ENCODE measurements around the gene RAD51D. TPM values are rescaled to one million over a fixed set of nuclear protein-coding genes. Genes with fewer than 3 reads are reported as not detected.
A peak's percentile ranks its signal among the peaks of the same experiment; 100 is the strongest.

Gene RAD51D
- polyA plus RNA-seq, 1 of the 3 experiments (the other 2 are of a cell fraction) = 11.6 TPM

DNA sequence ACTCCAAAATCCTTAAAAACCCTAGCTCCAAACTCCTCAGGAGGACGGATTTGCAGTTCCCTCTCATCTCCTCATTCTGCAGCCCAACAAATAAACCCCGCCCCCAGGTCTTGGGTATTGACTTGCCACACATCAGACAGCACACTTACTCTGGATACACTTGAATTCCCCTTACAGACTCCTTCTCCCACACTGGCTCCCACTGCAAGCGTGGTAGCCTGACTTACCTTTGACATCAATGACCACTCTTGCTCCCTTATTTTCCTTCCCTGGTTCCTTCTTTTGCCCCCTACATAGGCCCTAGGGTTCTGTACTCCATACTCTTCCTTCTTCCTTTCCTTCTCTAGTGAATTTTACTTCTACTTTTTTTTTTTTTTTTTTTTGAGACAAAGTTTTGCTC is 63.6 kb downstream of the RAD51D start:
- no peak overlapping the region for H3K4me2 ChIP-seq
- H3K9me2 ChIP-seq = no peaks in the 10 kb centered on the region
- peaks cover 28% of the 10 kb centered on the region for H3K79me2 ChIP-seq (ENCODE audit: insufficient read depth)
- TF ChIP-seq TAF1 (IDR thresholded peaks at IDR 0.05; ENCODE audit: borderline replicate concordance, low read depth, low read length) = no peak
- TF ChIP-seq, protein P1, sequence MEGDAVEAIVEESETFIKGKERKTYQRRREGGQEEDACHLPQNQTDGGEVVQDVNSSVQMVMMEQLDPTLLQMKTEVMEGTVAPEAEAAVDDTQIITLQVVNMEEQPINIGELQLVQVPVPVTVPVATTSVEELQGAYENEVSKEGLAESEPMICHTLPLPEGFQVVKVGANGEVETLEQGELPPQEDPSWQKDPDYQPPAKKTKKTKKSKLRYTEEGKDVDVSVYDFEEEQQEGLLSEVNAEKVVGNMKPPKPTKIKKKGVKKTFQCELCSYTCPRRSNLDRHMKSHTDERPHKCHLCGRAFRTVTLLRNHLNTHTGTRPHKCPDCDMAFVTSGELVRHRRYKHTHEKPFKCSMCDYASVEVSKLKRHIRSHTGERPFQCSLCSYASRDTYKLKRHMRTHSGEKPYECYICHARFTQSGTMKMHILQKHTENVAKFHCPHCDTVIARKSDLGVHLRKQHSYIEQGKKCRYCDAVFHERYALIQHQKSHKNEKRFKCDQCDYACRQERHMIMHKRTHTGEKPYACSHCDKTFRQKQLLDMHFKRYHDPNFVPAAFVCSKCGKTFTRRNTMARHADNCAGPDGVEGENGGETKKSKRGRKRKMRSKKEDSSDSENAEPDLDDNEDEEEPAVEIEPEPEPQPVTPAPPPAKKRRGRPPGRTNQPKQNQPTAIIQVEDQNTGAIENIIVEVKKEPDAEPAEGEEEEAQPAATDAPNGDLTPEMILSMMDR (IDR thresholded peaks at IDR 0.05) = no peak
- TF ChIP-seq, protein P2, sequence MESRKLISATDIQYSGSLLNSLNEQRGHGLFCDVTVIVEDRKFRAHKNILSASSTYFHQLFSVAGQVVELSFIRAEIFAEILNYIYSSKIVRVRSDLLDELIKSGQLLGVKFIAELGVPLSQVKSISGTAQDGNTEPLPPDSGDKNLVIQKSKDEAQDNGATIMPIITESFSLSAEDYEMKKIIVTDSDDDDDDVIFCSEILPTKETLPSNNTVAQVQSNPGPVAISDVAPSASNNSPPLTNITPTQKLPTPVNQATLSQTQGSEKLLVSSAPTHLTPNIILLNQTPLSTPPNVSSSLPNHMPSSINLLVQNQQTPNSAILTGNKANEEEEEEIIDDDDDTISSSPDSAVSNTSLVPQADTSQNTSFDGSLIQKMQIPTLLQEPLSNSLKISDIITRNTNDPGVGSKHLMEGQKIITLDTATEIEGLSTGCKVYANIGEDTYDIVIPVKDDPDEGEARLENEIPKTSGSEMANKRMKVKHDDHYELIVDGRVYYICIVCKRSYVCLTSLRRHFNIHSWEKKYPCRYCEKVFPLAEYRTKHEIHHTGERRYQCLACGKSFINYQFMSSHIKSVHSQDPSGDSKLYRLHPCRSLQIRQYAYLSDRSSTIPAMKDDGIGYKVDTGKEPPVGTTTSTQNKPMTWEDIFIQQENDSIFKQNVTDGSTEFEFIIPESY (IDR thresholded peaks at IDR 0.05; ENCODE audit: borderline replicate concordance, low read depth) = no peak
- TF ChIP-seq FOSL2 (IDR thresholded peaks at IDR 0.05; ENCODE audit: borderline replicate concordance, low read depth) = no peak
- H3K4me3 ChIP-seq (ENCODE audit: low read depth in 2 of 2, low read length in 1 of 2) = no peak overlapping the region
- H2AFZ ChIP-seq (ENCODE audit: low read depth) = no peak overlapping the region
- 87% methylated on average over 3 of the region's 3 CpGs for WGBS (ENCODE audit: low lambda C conversion rate)
- DNase-seq = no peak
- H3K36me3 ChIP-seq (replicated peaks in 1 of 2; ENCODE audit: control insufficient read depth in 1 of 2, insufficient read depth in 2 of 2, low read length in 1 of 2) = no peaks in the 10 kb centered on the region
- POLR2A ChIA-PET = no interaction called here
- peaks cover 0 to 3% of the 10 kb centered on the region in 2 experiments; a peak in 1 of 4 replicates for H3K4me1 ChIP-seq (ENCODE audit: control insufficient read depth in 1 of 2, insufficient read depth in 2 of 2, low read depth in 1 of 2, low read length in 1 of 2)
- CTCF ChIA-PET = no interaction called here
- no peaks in the 10 kb centered on the region for H3K9me3 ChIP-seq
- no peak overlapping the region for H3K27ac ChIP-seq (ENCODE audit: low read depth in 2 of 2, low read length in 1 of 2)
- no peaks in the 10 kb centered on the region for H3K27me3 ChIP-seq (ENCODE audit: insufficient read depth)
- H3K9ac ChIP-seq = no peak overlapping the region
- no peaks in the 10 kb centered on the region for H4K20me1 ChIP-seq (ENCODE audit: insufficient read depth)
- H3F3A ChIP-seq (replicated peaks; ENCODE audit: insufficient read depth) = peaks cover 8% of the 10 kb centered on the region

DNA sequence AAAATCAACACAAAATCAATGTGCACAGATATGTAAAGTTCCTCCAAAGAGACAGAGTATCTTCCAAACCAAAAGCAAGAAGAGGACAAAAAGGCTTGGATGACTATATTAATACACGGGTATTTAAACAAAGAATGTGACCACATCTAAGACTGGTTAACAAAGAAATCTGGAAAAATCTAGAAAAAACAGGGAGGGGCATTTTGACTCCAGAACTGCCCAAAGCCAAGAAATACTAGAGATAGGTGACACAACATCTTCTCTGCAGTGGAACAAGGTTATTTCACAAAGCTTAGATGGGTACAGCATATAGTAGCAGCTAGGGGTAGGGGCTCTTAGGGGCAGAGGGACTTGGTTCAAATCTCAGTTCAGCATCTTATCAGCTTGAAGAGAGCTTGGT is 66.5 kb downstream of the RAD51D start:
- POLR2A ChIA-PET = no interaction called here
- Histone ChIP-seq H4K20me1 (ENCODE audit: insufficient read depth) (no peaks in the 10 kb centered on the region), H3F3A (replicated peaks; ENCODE audit: insufficient read depth) (peaks cover 8% of the 10 kb centered on the region), H3K79me2 (ENCODE audit: insufficient read depth) (peaks cover 21% of the 10 kb centered on the region), H3K9ac (no peak overlapping the region), H3K4me1 (ENCODE audit: control insufficient read depth in 1 of 2, insufficient read depth in 2 of 2, low read depth in 1 of 2, low read length in 1 of 2) (peaks cover 0 to 3% of the 10 kb centered on the region in 2 experiments; a peak in 1 of 4 replicates), H3K9me3 (no peaks in the 10 kb centered on the region), H3K36me3 (replicated peaks in 1 of 2; ENCODE audit: control insufficient read depth in 1 of 2, insufficient read depth in 2 of 2, low read length in 1 of 2) (no peaks in the 10 kb centered on the region), H3K4me2 (peak overlapping the region; percentile 29; the same call in 1 of the 2 replicates), H3K4me3 (ENCODE audit: low read depth in 2 of 2, low read length in 1 of 2) (no peak overlapping the region), H3K9me2 (no peaks in the 10 kb centered on the region), H3K27ac (ENCODE audit: low read depth in 2 of 2, low read length in 1 of 2) (no peak overlapping the region; a peak in 1 of 4 replicates), H3K27me3 (ENCODE audit: insufficient read depth) (no peaks in the 10 kb centered on the region), H2AFZ (ENCODE audit: low read depth) (no peak overlapping the region)
- no peak for DNase-seq
- CTCF ChIA-PET = interaction anchor here (1.4 to 1.8 kb wide), 2 partner anchors 12 to 27 kb away, joined by 3 to 4 read pairs; no protein-coding TSS in a partner anchor
- no peak for TF ChIP-seq EP300 (IDR thresholded peaks at IDR 0.05; ENCODE audit: borderline replicate concordance in 1 of 2, low read depth in 1 of 2, low read length in 1 of 2)
- TF ChIP-seq FOXM1 (IDR thresholded peaks at IDR 0.05; ENCODE audit: low read depth) = no peak
- no peak for TF ChIP-seq JUND (IDR thresholded peaks at IDR 0.05)
- no peak for TF ChIP-seq CHD2 (IDR thresholded peaks at IDR 0.05; ENCODE audit: low read length, partially characterized antibody)
- no peak for TF ChIP-seq TCF12 (IDR thresholded peaks at IDR 0.05)
- no peak for TF ChIP-seq SMC3 (IDR thresholded peaks at IDR 0.05; ENCODE audit: low read depth, low read length)
- no peak for TF ChIP-seq NFIC (IDR thresholded peaks at IDR 0.05; ENCODE audit: borderline replicate concordance)
- TF ChIP-seq, protein P2 (IDR thresholded peaks at IDR 0.05; ENCODE audit: borderline replicate concordance, low read depth) = no peak
- WGBS (ENCODE audit: low lambda C conversion rate) = 82% methylated on average over 1 of the region's 1 CpG
